AG09309 (cell line): ENCODE measurements around the gene BBX.

Source experiments
- DNase-seq: peaks from one replicate; pipeline ENCODE4 v3.0.0-alpha.2; 2010; ENCODE audit warnings: low read depth
- H3K4me3 ChIP-seq: 2 replicates; pipeline ENCODE4 v1.5.1; 2011; ENCODE audit warnings: mild to moderate bottlenecking, low read depth, low read length, moderate library complexity; ENCODE audit not compliant: control insufficient read depth
- TF ChIP-seq, protein P1 (sequence below): IDR thresholded peaks from 2 replicates; pipeline ENCODE4 v1.5.1; 2011; ENCODE audit warnings: mild to moderate bottlenecking, low read depth, low read length, inconsistent platforms; ENCODE audit not compliant: insufficient read depth, control insufficient read depth; ENCODE audit errors: missing control alignments

BBX gene

DNA sequence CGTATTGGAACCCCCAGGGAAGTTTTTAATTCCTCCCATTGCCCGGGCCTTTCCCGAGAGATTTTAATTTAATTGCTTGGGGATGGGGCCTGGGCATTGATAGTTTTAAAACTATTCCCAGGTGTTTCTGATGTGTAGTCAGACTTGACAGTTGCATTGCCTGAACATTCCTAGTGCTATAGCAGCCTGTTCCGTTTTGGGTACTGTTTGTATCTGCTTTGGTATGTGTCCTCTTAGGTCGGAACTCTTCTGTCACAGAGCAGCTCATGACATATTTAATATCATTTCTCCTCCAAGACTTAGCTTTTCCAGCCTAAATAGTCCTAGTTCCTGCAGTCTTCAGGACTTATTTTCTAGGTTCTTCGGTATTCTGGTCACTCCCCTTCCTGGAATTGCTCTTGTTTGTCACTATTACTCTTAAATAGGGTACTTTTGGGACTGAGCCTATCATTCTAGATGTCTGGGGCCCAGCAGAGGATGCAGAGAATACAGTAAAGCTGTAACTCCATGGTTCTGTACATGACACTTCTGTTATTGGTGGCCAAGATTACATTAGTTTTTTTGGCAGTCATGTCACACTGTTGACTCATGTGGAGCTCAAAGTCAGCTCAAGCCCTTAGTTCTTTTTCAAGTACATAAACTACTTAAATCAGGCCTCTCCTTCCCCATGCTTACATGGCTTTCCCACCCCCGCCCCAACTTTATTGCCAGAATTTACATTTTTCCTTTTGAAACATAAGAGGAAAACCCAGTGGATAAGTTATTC is 81.5 kb downstream of the BBX start:
- TF ChIP-seq, protein P1, sequence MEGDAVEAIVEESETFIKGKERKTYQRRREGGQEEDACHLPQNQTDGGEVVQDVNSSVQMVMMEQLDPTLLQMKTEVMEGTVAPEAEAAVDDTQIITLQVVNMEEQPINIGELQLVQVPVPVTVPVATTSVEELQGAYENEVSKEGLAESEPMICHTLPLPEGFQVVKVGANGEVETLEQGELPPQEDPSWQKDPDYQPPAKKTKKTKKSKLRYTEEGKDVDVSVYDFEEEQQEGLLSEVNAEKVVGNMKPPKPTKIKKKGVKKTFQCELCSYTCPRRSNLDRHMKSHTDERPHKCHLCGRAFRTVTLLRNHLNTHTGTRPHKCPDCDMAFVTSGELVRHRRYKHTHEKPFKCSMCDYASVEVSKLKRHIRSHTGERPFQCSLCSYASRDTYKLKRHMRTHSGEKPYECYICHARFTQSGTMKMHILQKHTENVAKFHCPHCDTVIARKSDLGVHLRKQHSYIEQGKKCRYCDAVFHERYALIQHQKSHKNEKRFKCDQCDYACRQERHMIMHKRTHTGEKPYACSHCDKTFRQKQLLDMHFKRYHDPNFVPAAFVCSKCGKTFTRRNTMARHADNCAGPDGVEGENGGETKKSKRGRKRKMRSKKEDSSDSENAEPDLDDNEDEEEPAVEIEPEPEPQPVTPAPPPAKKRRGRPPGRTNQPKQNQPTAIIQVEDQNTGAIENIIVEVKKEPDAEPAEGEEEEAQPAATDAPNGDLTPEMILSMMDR: no peak
- no peak for DNase-seq
- no peak overlapping the region for H3K4me3 ChIP-seq

DNA sequence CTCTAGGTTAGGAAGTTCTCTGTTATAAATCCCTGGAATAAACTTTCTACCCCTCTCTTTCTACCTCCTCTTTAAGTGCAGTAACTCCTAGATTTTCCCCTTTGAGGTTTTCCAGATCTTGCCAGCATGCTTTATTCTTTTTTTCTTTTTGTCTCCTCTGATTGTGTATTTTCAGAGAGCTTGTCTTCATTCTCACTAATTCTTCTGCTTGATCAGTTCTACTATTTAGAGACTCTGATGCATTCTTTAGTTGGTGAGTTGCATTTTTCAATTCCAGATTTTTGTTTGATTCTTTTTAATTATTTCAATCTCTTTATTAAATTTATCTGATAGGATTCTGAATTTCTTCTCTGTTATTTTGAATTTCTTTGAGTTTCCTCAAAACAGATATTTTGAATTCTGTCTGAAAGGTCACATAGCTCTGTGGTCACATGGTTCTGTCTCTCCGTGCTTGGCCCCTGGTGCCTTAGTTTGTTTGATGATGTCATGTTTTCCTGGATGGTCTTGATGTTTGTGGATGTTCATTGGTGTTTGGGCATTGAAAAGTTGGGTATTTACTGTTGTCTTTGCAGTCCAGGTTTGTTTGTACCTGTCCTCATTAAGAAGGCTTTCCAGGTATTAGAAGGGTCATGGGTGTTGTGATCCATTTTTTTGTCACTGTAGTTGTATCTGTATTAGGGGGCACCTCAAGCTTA is 89.2 kb downstream of the BBX start:
- no peak for DNase-seq
- TF ChIP-seq, protein P1: no peak
- H3K4me3 ChIP-seq: no peak overlapping the region

DNA sequence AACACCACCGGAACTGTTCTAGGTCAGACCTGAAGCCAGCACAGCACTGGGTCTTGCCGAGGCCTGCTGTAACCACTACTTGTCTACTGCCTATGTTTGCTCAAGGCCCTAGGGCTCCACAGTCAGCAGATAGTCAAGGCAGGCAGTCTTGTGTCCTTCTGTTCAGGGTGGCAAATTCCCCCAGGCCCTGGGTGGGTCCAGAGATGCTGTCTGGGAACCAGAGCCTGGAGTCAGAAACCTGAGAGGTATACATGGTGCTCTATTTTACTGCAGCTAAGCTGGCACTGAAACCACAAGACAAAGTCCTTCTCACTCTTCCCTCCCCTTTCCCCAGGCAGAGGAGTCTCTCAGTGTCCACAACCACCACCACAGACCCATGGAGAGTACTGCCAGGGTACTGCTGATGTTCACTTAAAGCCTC is 89.9 kb downstream of the BBX start:
- no peak for DNase-seq
- TF ChIP-seq, protein P1: no peak
- H3K4me3 ChIP-seq: no peak overlapping the region

DNA sequence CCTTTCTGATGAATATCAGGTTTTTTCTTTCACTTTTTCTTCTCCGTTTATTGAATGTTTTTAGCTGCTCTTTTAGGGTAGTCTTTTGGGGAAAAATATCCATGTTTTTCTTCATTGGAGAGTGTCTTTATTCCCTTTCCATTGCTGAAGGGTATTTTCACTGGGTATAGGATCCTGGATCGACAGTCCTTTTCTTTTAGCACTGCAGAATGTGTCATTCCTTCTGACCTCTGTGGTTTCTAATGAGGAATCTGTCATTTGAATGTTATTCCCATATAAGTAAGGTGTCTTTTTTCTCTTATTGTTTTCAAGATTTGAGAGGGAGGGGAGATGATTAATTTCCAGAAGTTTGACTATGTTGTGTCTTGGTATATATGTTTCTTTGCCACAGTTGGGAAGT is 96.8 kb downstream of the BBX start:
- no peak for DNase-seq
- TF ChIP-seq, protein P1: no peak
- H3K4me3 ChIP-seq: no peak overlapping the region

DNA sequence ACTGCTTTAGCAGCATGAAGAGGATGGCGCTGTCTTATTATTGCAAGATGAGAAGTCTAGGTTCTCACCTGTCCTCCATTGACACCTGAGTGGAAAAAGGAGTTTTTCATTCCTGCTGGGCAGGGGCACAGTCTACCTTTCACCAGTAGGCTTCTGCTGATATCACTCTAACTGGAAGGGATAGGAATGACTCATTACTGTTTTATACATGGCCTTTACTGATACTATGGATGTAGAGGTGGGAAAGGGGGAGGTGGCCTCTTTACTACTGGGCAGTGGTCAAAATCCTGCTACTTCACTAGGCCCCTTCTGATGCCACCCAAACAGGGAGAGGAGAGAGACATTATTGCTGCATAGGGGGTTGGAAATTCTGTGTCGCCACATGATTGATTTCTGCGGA is 97.8 kb downstream of the BBX start:
- no peak for DNase-seq
- H3K4me3 ChIP-seq: no peak overlapping the region
- TF ChIP-seq, protein P1: no peak

DNA sequence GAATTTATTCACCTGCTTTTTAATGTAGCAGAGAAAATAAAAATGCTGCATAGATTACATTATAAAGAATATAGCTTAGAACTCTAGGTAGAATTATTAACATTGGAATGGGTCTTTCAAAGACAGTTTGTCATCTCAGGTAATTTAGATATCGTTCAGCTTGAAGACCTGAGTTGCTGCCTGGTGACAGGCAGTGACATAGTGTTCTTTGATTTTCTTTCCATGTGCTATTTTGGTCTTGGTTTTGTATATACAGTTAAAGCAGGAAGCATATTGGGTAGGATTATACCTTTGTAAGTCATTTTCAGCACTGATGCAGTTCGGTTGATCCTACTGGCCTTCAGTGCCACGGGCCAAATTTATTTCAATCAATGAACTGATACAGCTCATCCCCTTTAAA is 98.7 kb downstream of the BBX start:
- no peak overlapping the region for H3K4me3 ChIP-seq

More for the DNA sequence above, 98.7 kb downstream of the BBX start:
- no peak for DNase-seq
- TF ChIP-seq, protein P1: no peak
